Fibroblast of lung (primary cell): ENCODE measurements around the gene CCDC148. TPM values are rescaled to one million over a fixed set of nuclear protein-coding genes. Genes with fewer than 3 reads are reported as not detected.
"Not testable (repeated sequence)": the region's sequence is repeated elsewhere in the genome, so short reads cannot be mapped to it uniquely, and the experiment has no call there.

ENCODE experiments used
- DNase-seq, 2 donors: peaks; one replicate each; pipeline versions ENCODE4 v3.0.0 to v3.0.0-alpha.2; 2010; ENCODE audit warnings: low read depth in 2 of 2
- H2AFZ ChIP-seq: 2 replicates; pipeline ENCODE4 v1.5.1; 2012; ENCODE audit warnings: low read length, control low read depth, inconsistent platforms
- H3K27ac ChIP-seq: 2 replicates; pipeline ENCODE4 v1.5.1; 2011; ENCODE audit warnings: low read length, control low read depth; ENCODE audit not compliant: insufficient read depth
- H3K27me3 ChIP-seq: 2 replicates; pipeline ENCODE4 v1.5.1; 2011; ENCODE audit warnings: mild to moderate bottlenecking, low read length; ENCODE audit not compliant: control insufficient read depth, insufficient read depth
- H3K36me3 ChIP-seq: 2 replicates; pipeline ENCODE4 v1.5.1; 2011; ENCODE audit warnings: low read length; ENCODE audit not compliant: control insufficient read depth, insufficient read depth
- H3K4me1 ChIP-seq: 2 replicates; pipeline ENCODE4 v1.5.1; 2011; ENCODE audit warnings: low read length; ENCODE audit not compliant: control insufficient read depth, insufficient read depth; ENCODE audit errors: extremely low read depth
- H3K4me2 ChIP-seq: 2 replicates; pipeline ENCODE4 v1.5.1; 2011; ENCODE audit warnings: low read length, control low read depth; ENCODE audit not compliant: insufficient read depth; ENCODE audit errors: extremely low read depth
- H3K4me3 ChIP-seq, 4 experiments: fragments of 200-600 bp in 1 of 4; sonication (generic) in 1 of 4; replicated peaks in 1 of 4; 2 replicates each; pipeline ENCODE4 v1.5.1; 2011 to 2016; ENCODE audit warnings: low read length in 4 of 4, low read depth in 3 of 4, mild to moderate bottlenecking in 3 of 4, control low read depth in 2 of 4, inconsistent platforms in 1 of 4, mixed read lengths in 1 of 4; ENCODE audit not compliant: insufficient read depth in 1 of 4; ENCODE audit errors: control extremely low read depth in 1 of 4
- H3K79me2 ChIP-seq: 2 replicates; pipeline ENCODE4 v1.5.1; 2012; ENCODE audit warnings: mild to moderate bottlenecking, low read length, inconsistent platforms; ENCODE audit not compliant: control insufficient read depth, insufficient read depth
- H3K9ac ChIP-seq: 2 replicates; pipeline ENCODE4 v1.5.1; 2011; ENCODE audit warnings: mild to moderate bottlenecking, low read length, control low read depth; ENCODE audit not compliant: insufficient read depth
- H3K9me3 ChIP-seq: 2 replicates; pipeline ENCODE4 v1.5.1; 2012; ENCODE audit warnings: low read depth, low read length; ENCODE audit not compliant: control insufficient read depth, insufficient read depth
- H4K20me1 ChIP-seq: 2 replicates; pipeline ENCODE4 v1.5.1; 2011; ENCODE audit warnings: low read length; ENCODE audit not compliant: control insufficient read depth, insufficient read depth; ENCODE audit errors: extremely low read depth
- EZH2 ChIP-seq: IDR thresholded peaks from 2 replicates; pipeline ENCODE4 v1.5.1; 2012; ENCODE audit warnings: low read length, control low read depth, mild to moderate bottlenecking; ENCODE audit errors: missing control alignments
- polyA plus RNA-seq, 2 donors: library from polyadenylated mRNA; depleted of rRNA in 1 of 2; stranded (reverse) in 1 of 2; unstranded in 1 of 2; fragments of >200 nt; gene quantifications; 2 replicates each; pipeline ENCODE4 v1.2.1, GENCODE V29; 2011 to 2012; ENCODE audit warnings: missing spikeins in 1 of 2
- total RNA-seq: library from RNA; depleted of rRNA; stranded (reverse); fragments of >200 nt; gene quantifications from 2 replicates; pipeline ENCODE4 v1.2.1, GENCODE V29; 2014
- TF ChIP-seq, protein P1 (sequence below), 2 donors: IDR thresholded peaks in 1 of 2; conservative IDR thresholded peaks in 1 of 2; 1 replicate in 1 of 2; 2 replicates in 1 of 2; pipeline ENCODE4 v1.5.1; 2011 to 2012; ENCODE audit warnings: low read length in 2 of 2, control low read depth in 1 of 2, inconsistent platforms in 1 of 2, low read depth in 1 of 2, mild to moderate bottlenecking in 1 of 2

The CCDC148 gene
- total and polyA plus RNA-seq, 2 donors (not counting 1 experiment from before 2014, with no cell fraction given), result 1.2 TPM

DNA sequence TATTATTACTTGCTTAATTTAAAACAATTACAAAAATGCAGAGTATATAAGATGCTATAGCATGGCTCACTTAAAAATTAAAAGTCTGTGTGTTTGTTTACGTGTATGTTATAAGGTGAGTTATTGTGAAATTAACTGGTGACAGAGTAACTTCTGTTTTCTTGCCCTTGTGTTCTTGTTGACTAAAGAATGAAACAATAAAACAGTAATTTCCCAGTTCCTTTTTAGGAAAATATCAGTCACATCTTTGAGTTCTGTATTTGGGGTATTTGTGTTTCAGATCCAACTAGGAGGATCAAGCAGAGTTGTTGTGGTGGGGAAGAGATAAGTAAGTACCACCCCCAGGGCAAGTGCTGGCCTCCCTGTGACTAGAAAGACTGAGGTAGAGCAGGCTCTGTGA, 143.6 kb downstream of the CCDC148 start:
- no peaks in the 10 kb centered on the region for H3K36me3 ChIP-seq
- no peak for TF ChIP-seq EZH2
- TF ChIP-seq, protein P1, sequence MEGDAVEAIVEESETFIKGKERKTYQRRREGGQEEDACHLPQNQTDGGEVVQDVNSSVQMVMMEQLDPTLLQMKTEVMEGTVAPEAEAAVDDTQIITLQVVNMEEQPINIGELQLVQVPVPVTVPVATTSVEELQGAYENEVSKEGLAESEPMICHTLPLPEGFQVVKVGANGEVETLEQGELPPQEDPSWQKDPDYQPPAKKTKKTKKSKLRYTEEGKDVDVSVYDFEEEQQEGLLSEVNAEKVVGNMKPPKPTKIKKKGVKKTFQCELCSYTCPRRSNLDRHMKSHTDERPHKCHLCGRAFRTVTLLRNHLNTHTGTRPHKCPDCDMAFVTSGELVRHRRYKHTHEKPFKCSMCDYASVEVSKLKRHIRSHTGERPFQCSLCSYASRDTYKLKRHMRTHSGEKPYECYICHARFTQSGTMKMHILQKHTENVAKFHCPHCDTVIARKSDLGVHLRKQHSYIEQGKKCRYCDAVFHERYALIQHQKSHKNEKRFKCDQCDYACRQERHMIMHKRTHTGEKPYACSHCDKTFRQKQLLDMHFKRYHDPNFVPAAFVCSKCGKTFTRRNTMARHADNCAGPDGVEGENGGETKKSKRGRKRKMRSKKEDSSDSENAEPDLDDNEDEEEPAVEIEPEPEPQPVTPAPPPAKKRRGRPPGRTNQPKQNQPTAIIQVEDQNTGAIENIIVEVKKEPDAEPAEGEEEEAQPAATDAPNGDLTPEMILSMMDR (conservative IDR thresholded peaks at IDR 0.05 in 1 of 2, IDR thresholded peaks at IDR 0.05 in 1 of 2; ENCODE audit: low read depth in 1 of 2, low read length in 2 of 2), result no peak

DNA sequence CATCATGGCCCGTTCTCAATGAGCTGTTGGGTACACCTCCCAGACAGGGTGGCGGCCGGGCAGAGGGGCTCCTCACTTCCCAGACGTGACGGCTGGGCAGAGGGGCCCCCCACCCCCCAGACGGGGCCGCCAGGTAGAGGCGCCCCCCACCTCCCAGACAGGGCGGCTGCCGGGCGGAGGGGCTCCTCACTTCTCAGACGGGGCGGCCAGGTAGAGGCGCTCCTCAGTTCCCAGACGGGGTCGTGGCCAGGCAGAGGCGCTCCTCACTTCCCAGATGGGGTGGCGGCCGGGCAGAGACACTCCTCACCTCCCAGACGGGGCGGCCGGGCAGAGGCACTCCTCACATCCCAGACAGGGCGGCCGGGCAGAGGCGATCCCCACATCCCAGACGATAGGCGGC, 146.1 kb downstream of the CCDC148 start:
- H3K9me3 ChIP-seq, H3K79me2 ChIP-seq, H3K27me3 ChIP-seq, H3K4me2 ChIP-seq, H4K20me1 ChIP-seq, H3K27ac ChIP-seq, H3K4me1 ChIP-seq, H3K4me3 ChIP-seq, DNase-seq, H3K36me3 ChIP-seq, H3K9ac ChIP-seq, H2AFZ ChIP-seq: not testable (repeated sequence)

More for the DNA sequence above, 143.6 kb downstream of the CCDC148 start:
- H3K27me3 ChIP-seq, result no peaks in the 10 kb centered on the region
- no peak overlapping the region for H3K4me2 ChIP-seq
- H2AFZ ChIP-seq, result no peak overlapping the region
- no peak overlapping the region for H3K9ac ChIP-seq
- no peak overlapping the region for H3K27ac ChIP-seq
- H3K79me2 ChIP-seq, result no peaks in the 10 kb centered on the region
- H3K4me1 ChIP-seq, result no peaks in the 10 kb centered on the region
- H4K20me1 ChIP-seq, result no peaks in the 10 kb centered on the region
- no peaks in the 10 kb centered on the region for H3K9me3 ChIP-seq
- no peak for DNase-seq
- no peak overlapping the region for H3K4me3 ChIP-seq

DNA sequence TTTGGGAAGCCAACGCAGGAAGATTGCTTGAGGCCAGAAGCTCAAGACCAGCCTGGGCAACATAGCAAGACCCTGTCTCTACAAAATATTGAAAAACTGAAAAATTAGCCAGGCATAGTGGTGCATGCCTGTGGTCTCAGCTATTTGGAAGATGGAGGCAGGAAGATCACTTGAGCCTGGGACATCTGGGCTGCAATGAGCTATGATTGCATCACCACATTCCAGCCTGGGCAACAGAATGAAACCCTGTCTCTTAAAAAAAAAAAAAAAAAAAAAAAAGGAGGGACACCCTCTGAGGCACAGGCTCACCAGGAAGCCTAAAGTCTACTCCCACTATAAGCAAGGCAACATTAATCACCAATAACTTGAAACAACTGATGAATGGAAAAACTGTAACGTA, 151.1 kb downstream of the CCDC148 start:
- Histone ChIP-seq H3K27ac (no peak overlapping the region), H3K9me3 (no peaks in the 10 kb centered on the region), H2AFZ (no peak overlapping the region), H3K27me3 (no peaks in the 10 kb centered on the region), H4K20me1 (no peaks in the 10 kb centered on the region), H3K79me2 (no peaks in the 10 kb centered on the region), H3K4me1 (no peaks in the 10 kb centered on the region), H3K36me3 (no peaks in the 10 kb centered on the region), H3K9ac (no peak overlapping the region), H3K4me2 (no peak overlapping the region), H3K4me3 (no peak overlapping the region)
- DNase-seq, result peak in 1 of 2 donors; percentile 25
- TF ChIP-seq EZH2, result no peak
- TF ChIP-seq, protein P1 (conservative IDR thresholded peaks at IDR 0.05 in 1 of 2, IDR thresholded peaks at IDR 0.05 in 1 of 2; ENCODE audit: low read depth in 1 of 2, low read length in 2 of 2), result no peak
